Glomerular visceral epithelial cell (primary cell): ENCODE measurements around the gene CD82.

Experiments
- DNase-seq: peaks from one replicate; pipeline ENCODE4 v3.0.0-alpha.2; 2016; ENCODE audit errors: extremely low spot score

CD82 gene

GRCh38 chr11:44561964-44562734 lies 3.3 kb upstream of the CD82 start:
- no peak for DNase-seq

- no peak for DNase-seq
Observed at GRCh38 chr11:44562845-44563460, 2.5 kb upstream of the CD82 start.

GRCh38 chr11:44563711-44564110 lies 1.8 kb upstream of the CD82 start:
- no peak for DNase-seq

- DNase-seq: no peak
Observed at GRCh38 chr11:44564166-44564565, 1.3 kb upstream of the CD82 start.

- peak; percentile 89 for DNase-seq
Observed at GRCh38 chr11:44564670-44565210, 723 bp upstream of the CD82 start.

- DNase-seq: no peak
Observed at GRCh38 chr11:44565953-44566949, 788 bp downstream of the CD82 start.

GRCh38 chr11:44566952-44567875 lies 1.8 kb downstream of the CD82 start:
- DNase-seq: no peak

GRCh38 chr11:44567876-44568256 lies 2.4 kb downstream of the CD82 start:
- DNase-seq: no peak

GRCh38 chr11:44568331-44568657 lies 2.8 kb downstream of the CD82 start:
- DNase-seq: no peak

- DNase-seq: peak; percentile 94
Observed at GRCh38 chr11:44568658-44569473, 3.4 kb downstream of the CD82 start.

- no peak for DNase-seq
Observed at GRCh38 chr11:44570411-44571155, 5.1 kb downstream of the CD82 start.

- DNase-seq: no peak
Observed at GRCh38 chr11:44571871-44572270, 6.4 kb downstream of the CD82 start.

- no peak for DNase-seq
Observed at GRCh38 chr11:44572436-44572835, 7.0 kb downstream of the CD82 start.

GRCh38 chr11:44572884-44573283 lies 7.4 kb downstream of the CD82 start:
- DNase-seq: no peak

- no peak for DNase-seq
Observed at GRCh38 chr11:44573333-44573732, 7.9 kb downstream of the CD82 start.

GRCh38 chr11:44574610-44575287 lies 9.3 kb downstream of the CD82 start:
- DNase-seq: peak; percentile 87

- peak; percentile 73 for DNase-seq
Observed at GRCh38 chr11:44575288-44575672, 9.8 kb downstream of the CD82 start.

- DNase-seq: no peak
Observed at GRCh38 chr11:44575962-44576361, 10.5 kb downstream of the CD82 start.

GRCh38 chr11:44576656-44577055 lies 11.2 kb downstream of the CD82 start:
- DNase-seq: no peak
